ENCODE measurements around the gene SGIP1. TPM values are rescaled to one million over a fixed set of nuclear protein-coding genes. Genes with fewer than 3 reads are reported as not detected.

SGIP1 gene
- total RNA-seq, 2 donors from 2014 or later: 1.2 to 3.1 TPM

DNA sequence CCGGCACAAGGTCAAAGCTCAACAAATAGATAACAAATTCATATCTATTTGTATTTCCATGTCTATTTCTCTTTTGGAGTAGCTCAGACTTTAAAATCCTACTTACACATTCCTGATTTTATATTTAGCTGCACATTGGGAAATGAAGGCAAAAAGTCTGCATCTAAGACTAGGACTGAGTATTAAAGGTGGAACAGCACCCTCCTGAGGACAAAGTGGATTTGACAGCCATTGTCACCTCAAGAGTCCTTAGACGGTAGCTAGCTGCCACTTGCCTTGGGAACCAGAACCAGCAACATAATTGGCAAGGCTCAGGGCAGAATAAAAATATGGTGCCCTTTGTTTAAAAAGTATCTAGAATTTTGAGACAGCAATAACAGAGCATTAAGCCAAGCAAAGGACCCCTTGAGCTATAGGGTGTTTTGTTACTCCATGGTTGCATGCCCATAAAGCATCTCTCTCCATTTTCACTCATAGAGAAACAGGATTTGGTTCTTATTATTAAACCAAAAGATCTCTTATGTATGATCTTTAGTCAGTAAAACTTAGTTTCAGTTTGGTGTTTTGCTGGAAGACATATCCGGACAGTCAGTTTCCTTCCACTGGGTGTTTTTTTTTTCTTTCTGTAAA, 30.0 kb upstream of the SGIP1 start:
- Histone ChIP-seq H3K9me3 (no peaks in the 10 kb centered on the region), H3K27ac (no peak overlapping the region), H3K9ac (ENCODE audit: low read depth in 2 of 2, low read length in 2 of 2) (no peak overlapping the region), H3K27me3 (no peaks in the 10 kb centered on the region), H3K4me3 (no peak overlapping the region), H3K4me1 (no peaks in the 10 kb centered on the region), H3K36me3 (no peaks in the 10 kb centered on the region)
- DNase-seq: peak; percentile 39
- intact Hi-C loops (cut with DNase I): no loop called here
- TF ChIP-seq CTCF (IDR thresholded peaks at IDR 0.05): peak; percentile 29

DNA sequence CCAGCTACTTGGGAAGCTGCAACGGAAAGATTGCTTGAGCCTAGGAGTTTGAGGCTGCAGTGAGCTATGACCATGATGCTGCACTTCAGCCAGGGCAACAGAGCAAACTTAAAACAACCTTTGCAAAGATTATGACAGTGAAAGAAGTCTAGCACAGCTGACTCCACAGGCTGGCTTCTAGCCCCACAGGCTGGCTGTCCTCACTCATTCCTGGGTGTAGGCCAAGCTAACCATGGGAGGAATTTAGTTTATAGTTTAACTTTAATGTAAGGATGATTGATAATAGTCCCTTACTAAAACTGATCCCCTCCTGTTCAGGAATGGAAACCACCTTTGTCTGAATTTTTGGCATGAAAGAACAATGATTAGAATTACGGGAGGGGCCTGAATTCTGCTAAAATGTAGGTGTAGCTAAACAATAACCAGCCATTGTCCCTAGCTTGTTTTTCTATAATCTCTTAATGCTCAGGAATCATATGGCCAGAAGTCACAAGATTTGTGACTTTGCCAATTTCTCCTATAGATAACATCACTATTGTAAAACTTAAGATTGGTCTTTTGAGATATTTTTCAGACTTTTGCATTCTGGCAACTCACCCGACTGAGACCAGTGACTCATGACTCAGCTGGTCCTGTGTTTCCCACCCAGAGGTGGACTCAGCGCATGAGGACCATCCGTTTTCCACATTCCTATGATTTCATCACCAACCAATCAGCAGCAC, 28.1 kb upstream of the SGIP1 start:
- Histone ChIP-seq H3K9ac (ENCODE audit: low read depth in 2 of 2, low read length in 2 of 2) (no peak overlapping the region), H3K27ac (no peak overlapping the region), H3K27me3 (no peaks in the 10 kb centered on the region), H3K36me3 (no peaks in the 10 kb centered on the region), H3K4me3 (no peak overlapping the region), H3K4me1 (no peaks in the 10 kb centered on the region), H3K9me3 (no peaks in the 10 kb centered on the region)
- TF ChIP-seq CTCF (IDR thresholded peaks at IDR 0.05): no peak
- intact Hi-C loops (cut with DNase I): no loop called here
- no peak for DNase-seq

DNA sequence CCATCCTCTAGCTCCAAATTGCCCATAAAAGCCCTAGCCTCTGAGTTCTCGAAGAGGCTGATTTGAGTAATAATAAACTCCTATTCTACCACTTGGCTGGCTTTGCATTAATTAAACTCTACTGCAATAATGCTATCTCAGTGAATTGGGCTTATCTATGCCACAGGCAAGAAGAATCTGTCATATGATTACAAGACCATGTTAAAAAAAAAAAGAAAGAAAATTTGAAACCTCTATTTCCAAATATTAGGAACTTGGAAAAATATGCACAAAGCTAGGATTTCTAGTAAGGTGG, 27.6 kb upstream of the SGIP1 start:
- intact Hi-C loops (cut with DNase I): no loop called here
- Histone ChIP-seq H3K27me3 (no peaks in the 10 kb centered on the region), H3K4me1 (no peaks in the 10 kb centered on the region), H3K9ac (ENCODE audit: low read depth in 2 of 2, low read length in 2 of 2) (no peak overlapping the region), H3K36me3 (no peaks in the 10 kb centered on the region), H3K9me3 (no peaks in the 10 kb centered on the region), H3K27ac (no peak overlapping the region), H3K4me3 (no peak overlapping the region)
- no peak for DNase-seq
- TF ChIP-seq CTCF (IDR thresholded peaks at IDR 0.05): no peak

GRCh38 chr1:66506991-66507390, 27.0 kb upstream of the SGIP1 start:
- intact Hi-C loops (cut with DNase I): no loop called here
- Histone ChIP-seq H3K4me1 (no peaks in the 10 kb centered on the region), H3K4me3 (no peak overlapping the region), H3K36me3 (no peaks in the 10 kb centered on the region), H3K9me3 (no peaks in the 10 kb centered on the region), H3K9ac (ENCODE audit: low read depth in 2 of 2, low read length in 2 of 2) (no peak overlapping the region), H3K27me3 (no peaks in the 10 kb centered on the region), H3K27ac (no peak overlapping the region)
- DNase-seq: no peak
- TF ChIP-seq CTCF (IDR thresholded peaks at IDR 0.05): no peak

- H3K4me3 ChIP-seq: no peak overlapping the region
- H3K9ac ChIP-seq (ENCODE audit: low read depth in 2 of 2, low read length in 2 of 2): no peak overlapping the region
- H3K36me3 ChIP-seq: no peaks in the 10 kb centered on the region
- intact Hi-C loops (cut with DNase I): no loop called here
- H3K4me1 ChIP-seq: no peaks in the 10 kb centered on the region
- TF ChIP-seq CTCF (IDR thresholded peaks at IDR 0.05): no peak
- no peaks in the 10 kb centered on the region for H3K9me3 ChIP-seq
- DNase-seq: no peak
- no peaks in the 10 kb centered on the region for H3K27me3 ChIP-seq
- H3K27ac ChIP-seq: no peak overlapping the region
Measured at GRCh38 chr1:66510407-66510806, 23.5 kb upstream of the SGIP1 start.

Data from colonic mucosa (tissue), 4 donors.